Measurements from ENCODE around the gene SULT2B1. TPM values are rescaled to one million over a fixed set of nuclear protein-coding genes. Genes with fewer than 3 reads are reported as not detected.
A peak's percentile ranks its signal among the peaks of the same experiment; 100 is the strongest.

SULT2B1 gene
- total RNA-seq, 2 donors from 2014 or later: 1.4 to 7.7 TPM

DNA sequence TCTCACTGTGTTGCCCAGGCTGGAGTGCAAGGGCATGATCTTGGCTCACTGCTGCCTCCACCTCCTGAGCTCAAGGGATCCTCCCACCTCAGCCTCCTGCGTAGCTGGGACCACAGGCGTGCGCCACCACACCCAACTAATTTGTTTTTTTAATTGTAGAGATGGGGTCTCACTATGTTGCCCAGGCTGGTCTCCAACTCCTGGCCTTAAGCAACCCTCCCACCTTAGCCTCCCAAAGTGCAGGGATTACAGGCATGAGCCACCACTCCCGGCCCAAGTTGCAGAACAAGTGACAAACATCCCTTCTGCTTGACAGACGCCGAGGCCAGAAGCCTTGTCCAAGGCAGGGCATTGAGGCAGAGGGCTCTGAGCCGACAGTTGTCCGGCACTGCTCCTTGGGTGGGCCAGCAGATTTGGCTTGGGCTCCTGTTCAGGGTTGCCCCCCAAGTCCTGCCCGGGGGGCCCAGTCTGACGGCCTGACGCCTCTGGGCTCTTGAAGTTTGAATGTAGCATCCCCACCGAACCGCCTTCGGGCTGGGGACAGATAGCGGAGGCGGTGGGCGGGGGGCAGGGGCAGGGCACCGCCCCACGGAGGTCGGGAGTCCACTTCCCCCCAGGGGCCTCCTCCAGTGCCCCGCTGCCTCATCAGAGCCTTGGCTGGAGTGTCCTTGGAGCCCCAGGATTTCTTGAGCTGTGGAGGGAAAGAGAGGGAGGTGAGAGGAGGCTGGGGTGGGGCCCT, 48.9 kb downstream of the SULT2B1 start:
- no peaks in the 10 kb centered on the region for H3K36me3 ChIP-seq
- no peaks in the 10 kb centered on the region for H3K4me1 ChIP-seq
- no peak overlapping the region for H3K9ac ChIP-seq (ENCODE audit: low read depth in 2 of 2, low read length in 2 of 2)

GRCh38 chr19:48603001-48603400, 51.0 kb downstream of the SULT2B1 start:
- H3K4me1 ChIP-seq: no peaks in the 10 kb centered on the region
- TF ChIP-seq, protein P1, sequence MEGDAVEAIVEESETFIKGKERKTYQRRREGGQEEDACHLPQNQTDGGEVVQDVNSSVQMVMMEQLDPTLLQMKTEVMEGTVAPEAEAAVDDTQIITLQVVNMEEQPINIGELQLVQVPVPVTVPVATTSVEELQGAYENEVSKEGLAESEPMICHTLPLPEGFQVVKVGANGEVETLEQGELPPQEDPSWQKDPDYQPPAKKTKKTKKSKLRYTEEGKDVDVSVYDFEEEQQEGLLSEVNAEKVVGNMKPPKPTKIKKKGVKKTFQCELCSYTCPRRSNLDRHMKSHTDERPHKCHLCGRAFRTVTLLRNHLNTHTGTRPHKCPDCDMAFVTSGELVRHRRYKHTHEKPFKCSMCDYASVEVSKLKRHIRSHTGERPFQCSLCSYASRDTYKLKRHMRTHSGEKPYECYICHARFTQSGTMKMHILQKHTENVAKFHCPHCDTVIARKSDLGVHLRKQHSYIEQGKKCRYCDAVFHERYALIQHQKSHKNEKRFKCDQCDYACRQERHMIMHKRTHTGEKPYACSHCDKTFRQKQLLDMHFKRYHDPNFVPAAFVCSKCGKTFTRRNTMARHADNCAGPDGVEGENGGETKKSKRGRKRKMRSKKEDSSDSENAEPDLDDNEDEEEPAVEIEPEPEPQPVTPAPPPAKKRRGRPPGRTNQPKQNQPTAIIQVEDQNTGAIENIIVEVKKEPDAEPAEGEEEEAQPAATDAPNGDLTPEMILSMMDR (IDR thresholded peaks at IDR 0.05): no peak
- peak overlapping the region in 1 of 2 donors; percentile 28 for H3K9ac ChIP-seq (ENCODE audit: low read depth in 2 of 2, low read length in 2 of 2)
- intact Hi-C loops (cut with DNase I): no loop called here
- no peaks in the 10 kb centered on the region for H3K9me3 ChIP-seq
- no peak overlapping the region for H3K4me3 ChIP-seq
- no peaks in the 10 kb centered on the region for H3K27me3 ChIP-seq
- DNase-seq: no peak
- H3K36me3 ChIP-seq: no peaks in the 10 kb centered on the region
- peak overlapping the region; percentile 41 for H3K27ac ChIP-seq

More for the DNA sequence above, 48.9 kb downstream of the SULT2B1 start:
- TF ChIP-seq, protein P1 (IDR thresholded peaks at IDR 0.05): no peak
- intact Hi-C loops (cut with DNase I): no loop called here
- H3K27ac ChIP-seq: no peak overlapping the region
- no peak overlapping the region for H3K4me3 ChIP-seq
- no peak for DNase-seq
- no peaks in the 10 kb centered on the region for H3K9me3 ChIP-seq
- no peaks in the 10 kb centered on the region for H3K27me3 ChIP-seq

GRCh38 chr19:48603449-48603848, 51.5 kb downstream of the SULT2B1 start:
- TF ChIP-seq, protein P1 (IDR thresholded peaks at IDR 0.05): no peak
- DNase-seq: no peak
- Histone ChIP-seq H3K27me3 (no peaks in the 10 kb centered on the region), H3K27ac (no peak overlapping the region), H3K9ac (ENCODE audit: low read depth in 2 of 2, low read length in 2 of 2) (no peak overlapping the region), H3K36me3 (no peaks in the 10 kb centered on the region), H3K4me3 (no peak overlapping the region), H3K4me1 (no peaks in the 10 kb centered on the region), H3K9me3 (no peaks in the 10 kb centered on the region)
- intact Hi-C loops (cut with DNase I): no loop called here

GRCh38 chr19:48603850-48604249, 51.9 kb downstream of the SULT2B1 start:
- DNase-seq: no peak
- no peaks in the 10 kb centered on the region for H3K4me1 ChIP-seq
- no peak overlapping the region for H3K4me3 ChIP-seq
- H3K36me3 ChIP-seq: no peaks in the 10 kb centered on the region
- H3K27me3 ChIP-seq: no peaks in the 10 kb centered on the region
- H3K9me3 ChIP-seq: no peaks in the 10 kb centered on the region
- intact Hi-C loops (cut with DNase I): no loop called here
- no peak overlapping the region for H3K27ac ChIP-seq
- H3K9ac ChIP-seq (ENCODE audit: low read depth in 2 of 2, low read length in 2 of 2): no peak overlapping the region
- TF ChIP-seq, protein P1 (IDR thresholded peaks at IDR 0.05): no peak

DNA sequence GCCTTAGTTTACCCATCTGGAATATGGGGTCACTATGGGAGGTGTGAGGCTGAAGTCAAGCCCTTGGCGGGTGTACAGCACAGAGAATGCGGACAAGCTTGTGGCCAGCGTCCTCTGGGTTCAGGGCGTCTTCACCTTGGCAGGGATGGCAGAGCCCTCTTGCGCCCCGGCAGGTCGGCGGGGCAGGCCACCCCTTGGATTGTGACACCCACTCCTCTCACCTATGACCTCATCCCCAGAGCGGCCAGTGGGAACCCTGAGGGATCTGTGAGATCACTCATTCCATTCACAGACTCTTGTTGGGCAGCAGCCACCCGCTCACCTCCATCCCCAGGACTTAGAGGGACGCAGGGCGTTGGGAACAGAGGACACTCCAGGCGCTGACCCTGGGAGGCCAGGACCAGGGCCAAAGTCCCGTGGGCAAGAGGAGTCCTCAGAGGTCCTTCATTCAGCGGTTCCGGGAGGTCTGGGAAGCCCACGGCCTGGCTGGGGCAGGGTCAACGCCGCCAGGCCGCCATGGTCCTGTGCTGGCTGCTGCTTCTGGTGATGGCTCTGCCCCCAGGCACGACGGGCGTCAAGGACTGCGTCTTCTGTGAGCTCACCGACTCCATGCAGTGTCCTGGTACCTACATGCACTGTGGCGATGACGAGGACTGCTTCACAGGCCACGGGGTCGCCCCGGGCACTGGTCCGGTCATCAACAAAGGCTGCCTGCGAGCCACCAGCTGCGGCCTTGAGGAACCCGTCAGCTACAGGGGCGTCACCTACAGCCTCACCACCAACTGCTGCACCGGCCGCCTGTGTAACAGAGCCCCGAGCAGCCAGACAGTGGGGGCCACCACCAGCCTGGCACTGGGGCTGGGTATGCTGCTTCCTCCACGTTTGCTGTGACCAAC, 54.7 kb downstream of the SULT2B1 start, which contains the start of gene SPACA4:
TSS of gene SPACA4 (plus strand) at position 280 of the 896 bp plus-strand sequence. CDS start at position 517, 237 bp downstream.
- TF ChIP-seq, protein P1 (IDR thresholded peaks at IDR 0.05): no peak
- DNase-seq: no peak

More for the DNA sequence above, 54.7 kb downstream of the SULT2B1 start, which contains the start of gene SPACA4:
- no peak within 1 kb of the TSS for H3K9ac ChIP-seq (ENCODE audit: low read depth in 2 of 2, low read length in 2 of 2)
- intact Hi-C loops (cut with DNase I): no loop called here
- no peak within 1 kb of the TSS for H3K27ac ChIP-seq
- no peaks in the 10 kb centered on the region for H3K27me3 ChIP-seq
- no peaks in the 10 kb centered on the region for H3K9me3 ChIP-seq
- H3K4me3 ChIP-seq: no peak within 1 kb of the TSS
- no peaks in the 10 kb centered on the region for H3K4me1 ChIP-seq
- no peaks in the 10 kb centered on the region for H3K36me3 ChIP-seq
